PC-9 (cell line): ENCODE data around the gene CNRIP1.

Source experiments
- EZH2 ChIP-seq: fragments of 200-600 bp; sonication (generic); IDR thresholded peaks from 2 replicates; pipeline ENCODE4 v1.8.0; 2017; ENCODE audit warnings: antibody characterized with exemption, low read depth
- TF ChIP-seq, protein P1 (sequence below): fragments of 200-600 bp; sonication (generic); conservative IDR thresholded peaks from 2 replicates; pipeline ENCODE4 v1.6.1; 2017; ENCODE audit warnings: mixed run types, antibody characterized with exemption, mild to moderate bottlenecking, moderate library complexity

DNA sequence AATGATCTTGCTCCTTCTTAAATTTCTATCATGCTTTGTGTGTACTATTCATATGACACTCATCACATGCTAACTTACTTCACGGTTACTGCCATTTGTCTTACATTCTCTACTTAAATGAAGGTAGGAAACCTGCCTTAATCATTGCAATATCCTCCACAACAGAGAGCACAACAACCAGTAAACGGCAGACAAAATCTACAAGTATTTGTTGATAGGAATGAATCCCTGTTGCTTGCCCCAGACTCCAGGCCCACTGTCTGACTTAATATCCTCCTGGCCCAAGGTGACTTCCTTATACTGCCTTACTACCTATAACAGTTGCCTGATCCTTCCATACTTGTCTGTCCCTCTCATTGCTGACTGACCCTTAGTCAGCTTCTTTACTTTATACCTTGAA lies 70.9 kb downstream of the CNRIP1 start:
- TF ChIP-seq, protein P1, sequence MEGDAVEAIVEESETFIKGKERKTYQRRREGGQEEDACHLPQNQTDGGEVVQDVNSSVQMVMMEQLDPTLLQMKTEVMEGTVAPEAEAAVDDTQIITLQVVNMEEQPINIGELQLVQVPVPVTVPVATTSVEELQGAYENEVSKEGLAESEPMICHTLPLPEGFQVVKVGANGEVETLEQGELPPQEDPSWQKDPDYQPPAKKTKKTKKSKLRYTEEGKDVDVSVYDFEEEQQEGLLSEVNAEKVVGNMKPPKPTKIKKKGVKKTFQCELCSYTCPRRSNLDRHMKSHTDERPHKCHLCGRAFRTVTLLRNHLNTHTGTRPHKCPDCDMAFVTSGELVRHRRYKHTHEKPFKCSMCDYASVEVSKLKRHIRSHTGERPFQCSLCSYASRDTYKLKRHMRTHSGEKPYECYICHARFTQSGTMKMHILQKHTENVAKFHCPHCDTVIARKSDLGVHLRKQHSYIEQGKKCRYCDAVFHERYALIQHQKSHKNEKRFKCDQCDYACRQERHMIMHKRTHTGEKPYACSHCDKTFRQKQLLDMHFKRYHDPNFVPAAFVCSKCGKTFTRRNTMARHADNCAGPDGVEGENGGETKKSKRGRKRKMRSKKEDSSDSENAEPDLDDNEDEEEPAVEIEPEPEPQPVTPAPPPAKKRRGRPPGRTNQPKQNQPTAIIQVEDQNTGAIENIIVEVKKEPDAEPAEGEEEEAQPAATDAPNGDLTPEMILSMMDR, result no peak
- TF ChIP-seq EZH2, result no peak
